ENCODE results near the gene PDYN. TPM values are rescaled to one million over a fixed set of nuclear protein-coding genes. Genes with fewer than 3 reads are reported as not detected.
"Not testable (repeated sequence)": the region's sequence is repeated elsewhere in the genome, so short reads cannot be mapped to it uniquely, and the experiment has no call there.

The PDYN gene
- not detected in 2 replicates for total RNA-seq

GRCh38 chr20:1993986-1994385 lies at the start of gene PDYN:
Gene PDYN (minus strand): TSS chr20:1994058. CDS start chr20:1983084, 10,974 bp downstream.
- no peak for DNase-seq (ENCODE audit: low read depth)

DNA sequence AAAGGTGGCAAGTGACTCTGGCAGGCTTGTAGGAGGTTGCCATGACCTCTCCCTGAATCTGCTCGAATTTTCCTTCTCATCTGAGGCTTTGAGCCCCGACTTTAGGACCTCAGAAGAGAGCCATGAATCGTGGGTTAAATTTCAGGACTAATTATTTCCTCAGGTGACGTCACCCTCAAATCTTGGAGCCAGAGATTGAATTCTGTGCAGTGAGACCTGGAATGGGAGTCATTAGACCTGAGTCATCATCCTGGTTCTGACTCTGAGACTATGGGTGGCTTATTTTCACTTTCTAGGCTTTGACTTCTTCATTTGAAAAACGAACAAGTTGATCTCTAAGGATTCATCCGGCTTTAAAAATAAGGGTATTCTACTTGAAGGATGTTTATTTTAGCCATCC lies 48.5 kb upstream of the PDYN start:
- peak; percentile 61 for DNase-seq (ENCODE audit: low read depth)

DNA sequence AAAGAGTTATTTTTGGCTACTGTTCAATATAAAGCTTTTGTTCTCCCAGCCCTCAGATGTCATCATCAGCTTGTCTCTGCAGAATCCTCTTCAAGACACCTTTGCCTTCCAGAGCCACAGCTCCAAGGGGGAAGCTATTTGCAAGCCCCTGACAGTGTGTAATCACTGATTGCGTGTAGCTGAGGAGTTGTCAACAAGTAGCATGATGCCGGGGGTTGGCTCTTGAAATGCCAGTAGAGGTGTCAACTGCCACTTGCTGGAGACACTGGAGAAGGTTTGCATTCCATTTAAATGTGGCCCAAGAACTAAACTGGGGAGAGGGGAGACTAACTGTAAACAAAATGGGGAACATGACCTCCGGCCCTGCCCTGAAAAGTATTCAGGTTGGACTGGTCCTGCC lies 44.3 kb upstream of the PDYN start:
- no peak for DNase-seq (ENCODE audit: low read depth)

GRCh38 chr20:2037296-2037914 lies 43.5 kb upstream of the PDYN start:
- DNase-seq (ENCODE audit: low read depth): no peak

- not testable (repeated sequence) for DNase-seq (ENCODE audit: low read depth)
Observed at GRCh38 chr20:2036357-2036756, 42.5 kb upstream of the PDYN start.

- peak; percentile 3 for DNase-seq (ENCODE audit: low read depth)
Observed at GRCh38 chr20:2032168-2032567, 38.3 kb upstream of the PDYN start.

DNA sequence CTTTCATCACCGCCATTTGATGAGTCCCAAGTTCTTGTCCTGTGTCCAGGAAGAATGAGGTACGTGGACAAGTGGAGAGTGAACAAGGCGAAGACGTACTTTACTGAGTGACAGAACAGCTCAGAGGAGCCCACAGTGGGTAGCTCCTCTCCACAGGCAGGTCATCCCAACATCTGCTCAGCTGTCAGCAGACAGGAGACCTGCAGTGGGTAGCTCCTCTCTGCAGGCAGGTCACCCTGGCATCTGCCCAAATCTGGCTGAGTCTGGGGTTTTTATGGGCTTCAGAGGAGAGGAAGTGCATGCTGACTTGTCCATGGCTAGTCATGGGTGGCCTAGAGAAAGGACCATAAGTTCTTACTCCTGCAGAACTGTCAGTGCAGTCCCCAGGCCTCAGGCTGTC lies 32.7 kb upstream of the PDYN start:
- DNase-seq (ENCODE audit: low read depth): no peak

GRCh38 chr20:2026004-2026403 lies 32.1 kb upstream of the PDYN start:
- no peak for DNase-seq (ENCODE audit: low read depth)

DNA sequence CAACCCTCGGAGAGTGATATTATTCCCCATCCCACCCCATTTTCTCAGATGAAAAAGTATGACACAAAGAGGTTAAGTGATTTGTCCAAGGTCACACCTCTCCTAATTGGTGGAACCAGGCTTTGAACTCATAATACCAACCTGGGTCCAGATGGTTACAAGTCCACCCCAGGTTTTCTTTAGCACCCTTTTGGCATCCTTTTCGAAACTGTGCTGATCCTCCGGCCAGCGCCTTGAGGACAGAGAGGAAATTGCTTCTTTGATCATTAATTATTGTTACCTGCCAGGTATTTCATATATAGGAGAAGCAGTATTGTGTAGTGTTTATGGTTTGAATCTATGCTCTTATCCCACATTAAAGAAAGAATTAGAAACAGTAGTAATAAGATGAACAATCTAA lies 29.3 kb upstream of the PDYN start:
- no peak for DNase-seq (ENCODE audit: low read depth)

- peak; percentile 78 for DNase-seq (ENCODE audit: low read depth)
Observed at GRCh38 chr20:2022163-2022562, 28.3 kb upstream of the PDYN start.

GRCh38 chr20:2010533-2010932 lies 16.7 kb upstream of the PDYN start:
- no peak for DNase-seq (ENCODE audit: low read depth)

DNA sequence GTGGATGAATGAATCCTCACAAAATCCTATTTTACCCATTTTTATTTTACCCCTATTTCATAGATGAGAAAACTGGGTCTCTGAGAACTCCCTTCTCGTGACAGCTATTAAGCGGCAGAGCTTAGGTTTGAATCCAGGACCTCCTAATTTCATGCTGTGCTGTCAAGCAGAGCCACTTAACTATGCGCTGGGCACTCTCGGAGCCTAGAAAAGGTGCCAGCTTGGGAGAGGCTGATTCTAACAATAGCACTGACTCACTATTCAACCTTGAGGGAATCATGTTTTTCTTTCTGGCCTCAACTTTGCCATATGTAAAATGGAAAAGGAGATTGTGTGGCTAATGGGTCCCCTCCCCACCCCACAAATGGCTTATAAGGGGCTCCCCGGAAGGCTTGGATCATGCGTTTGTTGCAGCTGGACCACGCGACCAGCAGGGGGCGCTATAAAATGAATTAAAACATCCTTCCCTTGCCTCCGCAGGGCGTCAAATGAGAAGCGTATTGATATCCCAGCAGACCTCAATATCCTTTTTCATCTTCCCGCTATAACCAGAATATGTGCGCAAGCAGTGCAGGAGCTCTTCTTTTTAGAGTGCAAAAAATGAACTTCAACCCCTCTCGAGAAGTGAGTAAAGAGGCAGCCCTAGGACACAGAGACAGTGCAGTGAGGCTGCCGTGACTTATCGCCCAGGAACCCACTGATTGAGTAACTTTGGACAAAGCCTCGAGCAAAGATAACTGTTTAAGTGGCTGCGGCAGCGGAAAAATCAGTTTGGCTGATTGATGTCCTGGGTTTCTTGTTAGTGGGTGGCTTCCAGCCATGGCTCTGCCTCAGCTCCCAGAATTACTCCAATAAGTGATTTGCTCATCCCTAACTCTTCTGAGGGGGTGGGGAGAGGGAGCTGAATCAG lies 12.8 kb upstream of the PDYN start:
- no peak for DNase-seq (ENCODE audit: low read depth)

GRCh38 chr20:2005831-2006426 lies 12.1 kb upstream of the PDYN start:
- peak; percentile 33 for DNase-seq (ENCODE audit: low read depth)

DNA sequence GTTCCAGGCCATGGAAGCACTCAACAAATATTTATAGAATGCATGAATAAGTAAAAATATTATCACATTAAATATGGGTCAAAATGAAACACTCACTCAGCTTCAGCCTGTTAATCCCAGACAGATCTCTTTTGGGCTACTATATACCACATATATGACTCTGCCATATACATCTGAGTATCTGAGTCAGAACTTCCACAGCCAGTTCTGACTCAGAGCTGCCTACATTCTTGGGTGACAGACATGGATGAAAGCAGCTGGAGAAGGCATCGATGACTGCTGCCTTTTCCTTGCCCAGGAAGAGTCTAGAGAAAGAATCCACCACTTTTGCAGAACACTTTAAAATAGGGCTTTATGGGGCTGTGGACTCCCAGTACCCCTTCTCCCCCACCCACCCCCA lies 11.5 kb upstream of the PDYN start:
- DNase-seq (ENCODE audit: low read depth): no peak

DNA sequence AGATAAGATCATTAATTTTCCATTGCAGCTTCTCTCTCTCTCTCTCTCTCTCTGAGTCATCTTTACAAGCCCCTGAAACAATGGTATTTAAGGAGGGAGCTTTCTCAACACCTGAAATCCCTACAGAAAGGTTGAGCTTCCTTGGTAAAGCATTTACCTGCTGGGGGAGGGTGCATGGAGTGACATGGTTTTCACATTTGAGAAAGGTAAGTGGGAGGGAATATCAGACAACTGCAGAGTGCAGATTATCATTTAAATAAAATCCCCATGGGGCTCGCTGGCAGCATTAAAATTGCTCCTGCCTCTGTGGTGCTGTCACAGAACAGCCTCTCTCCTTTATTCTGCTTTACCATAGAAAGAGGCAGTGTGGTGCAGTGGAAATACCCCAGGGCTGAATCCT lies 10.3 kb upstream of the PDYN start:
- DNase-seq (ENCODE audit: low read depth): no peak

DNA sequence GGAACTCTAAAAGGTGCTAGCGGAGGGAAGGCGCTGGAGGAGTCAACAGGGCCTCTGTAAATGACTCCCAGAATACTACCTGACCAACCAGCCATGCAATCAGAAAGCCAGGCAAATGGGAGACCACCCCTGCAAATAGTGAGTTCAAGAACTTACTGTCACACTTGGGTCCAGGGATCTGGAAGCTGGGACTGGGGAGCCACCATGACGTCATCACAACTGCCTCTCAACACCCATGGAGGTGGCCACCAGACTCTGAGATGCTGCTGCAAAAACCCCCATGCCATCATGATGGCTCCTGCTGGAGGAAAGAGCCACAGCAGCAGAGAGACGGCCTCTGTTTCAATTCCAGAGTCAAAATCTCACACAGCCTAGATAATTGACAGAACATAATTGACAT lies 8.5 kb upstream of the PDYN start:
- no peak for DNase-seq (ENCODE audit: low read depth)

GRCh38 chr20:2001119-2001518 lies 7.3 kb upstream of the PDYN start:
- no peak for DNase-seq (ENCODE audit: low read depth)

DNA sequence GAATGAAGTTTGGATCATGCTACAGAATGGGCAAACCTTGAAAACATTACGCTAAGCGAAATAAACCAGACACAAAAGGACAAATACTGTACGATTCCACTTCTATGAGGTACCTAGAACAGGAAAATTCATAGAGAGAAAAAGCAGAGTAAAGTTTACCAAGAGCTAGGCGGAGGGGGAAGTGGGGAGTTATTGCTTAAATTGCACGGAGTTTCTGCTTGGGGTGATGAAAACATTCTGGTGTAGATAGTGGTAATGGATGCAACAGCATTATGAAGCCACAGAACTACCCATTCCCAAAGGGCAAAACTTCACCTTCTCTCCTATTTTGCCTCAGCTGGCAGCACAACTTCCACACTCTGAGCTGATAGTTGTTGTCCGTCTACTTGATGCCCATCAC lies 6.4 kb upstream of the PDYN start:
- no peak for DNase-seq (ENCODE audit: low read depth)

DNA sequence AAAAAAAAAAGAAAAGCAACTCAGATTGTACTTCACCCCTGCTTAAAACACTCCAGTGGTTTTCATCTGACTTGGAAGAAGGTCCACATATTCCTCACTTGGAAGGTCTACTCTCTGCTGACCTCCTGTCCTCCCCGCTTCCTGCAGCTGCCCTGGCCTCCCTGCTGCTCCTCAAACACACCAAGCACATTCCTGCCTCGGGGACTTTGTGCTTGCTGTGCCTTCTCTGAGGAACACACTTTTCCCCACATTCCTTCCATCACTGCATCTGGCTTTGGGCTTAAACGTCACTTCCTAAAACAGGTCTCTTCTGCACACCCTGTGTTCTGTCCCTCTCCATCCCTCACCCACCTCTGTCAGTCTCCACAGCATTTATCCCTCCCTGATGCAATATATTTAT lies 4.9 kb upstream of the PDYN start:
- no peak for DNase-seq (ENCODE audit: low read depth)

DNA sequence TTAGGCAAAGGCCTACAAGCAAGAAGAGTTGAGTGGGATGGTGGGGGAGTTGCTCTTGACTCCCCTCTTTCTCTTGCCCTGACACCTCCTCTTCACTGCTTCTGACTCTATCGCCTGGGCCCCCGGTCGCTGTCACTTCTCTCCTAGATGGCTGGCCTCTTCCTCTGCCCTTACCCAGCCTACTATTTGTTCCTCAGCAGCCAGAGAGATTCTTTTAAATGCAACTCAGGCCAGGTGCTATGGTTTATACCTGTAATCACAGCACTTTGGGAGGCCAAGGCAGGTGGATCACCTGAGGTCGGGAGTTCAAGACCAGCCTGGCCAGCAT lies 4.3 kb upstream of the PDYN start:
- DNase-seq (ENCODE audit: low read depth): no peak

- DNase-seq (ENCODE audit: low read depth): no peak
Observed at GRCh38 chr20:1997483-1998192, 3.8 kb upstream of the PDYN start.

DNA sequence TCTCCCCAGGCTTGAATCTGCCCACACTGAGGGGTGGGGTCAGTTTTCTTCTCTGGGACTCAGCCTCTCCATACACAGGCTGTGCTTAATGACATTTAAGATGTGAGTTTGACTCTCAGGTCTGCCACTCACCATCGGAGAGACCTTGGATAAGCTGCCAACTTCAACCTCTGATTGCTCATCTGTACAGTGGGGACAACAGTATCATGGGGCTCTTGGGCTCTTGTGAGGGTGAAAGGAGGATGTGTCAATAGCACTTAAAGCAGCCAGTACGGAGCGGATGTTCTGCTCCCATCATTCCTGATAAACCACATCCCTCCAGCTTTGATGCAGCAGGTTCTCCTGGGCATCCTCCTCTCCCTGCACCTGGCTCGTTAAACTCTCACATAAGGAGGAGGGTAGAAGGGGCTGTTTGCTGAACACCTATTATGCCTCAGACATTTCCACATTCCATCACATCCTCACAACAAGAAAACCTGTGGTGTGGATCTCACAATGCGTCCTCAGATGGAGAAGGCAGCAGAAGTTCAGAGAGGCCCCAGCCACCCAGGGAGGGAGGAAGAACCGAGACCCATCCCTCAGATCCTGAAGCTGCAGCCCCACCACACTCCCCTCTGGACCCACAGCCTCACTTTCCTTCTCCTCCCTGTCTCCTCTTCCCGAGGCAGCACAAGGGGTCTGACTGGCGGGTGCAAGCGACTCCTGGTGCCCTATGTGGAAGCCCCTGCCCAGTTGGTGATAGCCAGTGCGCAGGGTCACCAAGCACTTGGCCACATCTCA lies 1.9 kb upstream of the PDYN start:
- no peak for DNase-seq (ENCODE audit: low read depth)

Measured in renal cortical epithelial cell (primary cell).